HG02763 (cell line): ENCODE results near the gene MYL6B.
"Not testable (repeated sequence)": the region's sequence is repeated elsewhere in the genome, so short reads cannot be mapped to it uniquely, and the experiment has no call there.

Experiments
- ATAC-seq: cut with Tn5 transposase; IDR thresholded peaks from one replicate; pipeline ENCODE4 v1.9.1; 2021; ENCODE audit warnings: mild to moderate bottlenecking, moderate library complexity; ENCODE audit not compliant: unreplicated experiment

The MYL6B gene

DNA sequence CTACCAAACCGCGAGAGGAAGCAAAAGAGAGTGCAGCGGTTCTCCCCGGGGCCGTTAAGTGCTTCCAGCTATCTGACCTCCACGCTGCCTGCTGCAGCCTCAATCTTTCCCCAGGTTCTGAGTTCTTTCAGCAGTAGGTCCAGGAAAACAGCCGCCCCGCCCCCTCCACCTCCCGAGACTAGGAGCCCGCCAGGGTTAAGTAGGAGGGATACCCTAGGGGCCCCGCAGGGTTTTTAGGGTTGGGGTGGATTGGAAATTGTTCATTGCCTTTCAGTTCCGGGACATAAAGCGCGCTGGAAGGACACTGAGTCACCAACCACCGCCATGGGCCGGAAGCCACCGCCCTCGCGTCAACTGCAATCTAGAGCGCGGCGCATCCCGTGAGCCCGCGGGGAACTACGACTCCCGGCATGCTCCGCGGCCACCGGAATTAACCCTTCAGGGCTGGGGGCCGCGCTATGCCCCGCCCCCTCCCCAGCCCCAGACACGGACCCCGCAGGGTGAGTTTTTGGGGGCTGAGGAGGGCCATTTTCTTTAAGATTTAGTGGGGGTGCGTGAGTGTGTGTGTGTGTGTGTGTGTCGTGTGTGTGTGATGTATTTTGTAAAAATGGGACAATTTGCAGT is at the start of gene MYL6B:
MYL6B (plus strand) TSS at position 456 of the 624 bp plus-strand sequence. CDS start 1,332 bp downstream, outside the sequence.
- ATAC-seq, result peak; percentile 92

DNA sequence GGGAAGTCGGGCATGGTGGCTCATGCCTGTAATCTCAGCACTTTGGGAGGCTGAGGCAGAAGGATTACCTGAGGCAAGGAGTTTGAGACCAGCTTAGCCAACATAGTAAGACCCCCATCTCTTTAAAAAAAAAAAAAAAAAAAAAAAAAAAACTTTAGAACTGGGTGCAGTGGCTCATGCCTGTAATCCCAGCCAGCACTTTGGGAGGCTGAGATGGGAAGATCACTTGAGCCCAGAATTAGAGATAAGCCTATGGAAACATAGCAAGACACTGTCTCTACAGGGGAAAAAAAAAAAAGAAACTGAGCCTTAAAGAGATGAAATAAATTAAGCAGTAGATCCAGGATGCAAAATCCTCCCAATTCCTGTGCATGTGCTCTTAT is 49.7 kb upstream of the MYL6B start:
- ATAC-seq, result no peak

DNA sequence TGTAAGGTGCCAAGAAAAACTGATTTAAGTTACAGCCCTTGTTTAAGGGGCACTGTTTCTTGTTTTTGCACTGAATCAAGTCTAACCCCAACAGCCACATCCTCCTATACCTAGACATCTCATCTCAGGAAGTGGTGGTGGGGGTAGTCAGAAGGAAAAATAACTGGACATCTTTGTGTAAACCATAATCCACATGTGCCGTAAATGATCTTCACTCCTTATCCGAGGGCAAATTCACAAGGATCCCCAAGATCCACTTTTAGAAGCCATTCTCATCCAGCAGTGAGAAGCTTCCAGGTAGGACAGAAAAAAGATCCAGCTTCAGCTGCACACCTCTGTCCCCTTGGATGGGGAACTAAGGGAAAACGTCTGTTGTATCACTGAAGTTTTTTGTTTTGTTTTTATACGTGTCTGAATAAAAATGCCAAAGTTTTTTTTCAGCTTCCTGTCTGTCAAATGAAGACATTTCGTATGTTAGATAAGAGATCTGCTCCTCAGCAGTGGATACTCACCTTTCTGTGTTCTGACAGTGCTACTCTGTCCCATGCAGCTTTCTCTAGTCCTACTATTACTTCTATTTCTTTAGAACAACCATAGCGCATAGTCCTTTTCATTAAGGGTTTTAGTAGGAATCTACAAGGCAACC is 49.2 kb upstream of the MYL6B start:
- ATAC-seq, result no peak

DNA sequence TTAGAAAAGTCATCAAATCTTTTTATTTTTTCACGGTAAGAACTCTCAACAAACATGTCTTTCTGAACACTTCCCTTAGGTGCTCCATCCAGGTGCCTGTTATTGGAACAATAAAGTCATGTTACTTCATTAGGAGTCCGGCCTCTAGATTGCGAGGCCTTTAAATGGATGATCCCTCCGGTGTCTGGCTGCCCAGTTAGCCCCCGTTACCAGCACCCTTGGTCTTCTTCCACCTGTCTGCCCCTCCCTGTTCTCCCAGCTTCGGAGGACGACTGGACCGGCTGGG is 48.6 kb upstream of the MYL6B start:
- no peak for ATAC-seq

DNA sequence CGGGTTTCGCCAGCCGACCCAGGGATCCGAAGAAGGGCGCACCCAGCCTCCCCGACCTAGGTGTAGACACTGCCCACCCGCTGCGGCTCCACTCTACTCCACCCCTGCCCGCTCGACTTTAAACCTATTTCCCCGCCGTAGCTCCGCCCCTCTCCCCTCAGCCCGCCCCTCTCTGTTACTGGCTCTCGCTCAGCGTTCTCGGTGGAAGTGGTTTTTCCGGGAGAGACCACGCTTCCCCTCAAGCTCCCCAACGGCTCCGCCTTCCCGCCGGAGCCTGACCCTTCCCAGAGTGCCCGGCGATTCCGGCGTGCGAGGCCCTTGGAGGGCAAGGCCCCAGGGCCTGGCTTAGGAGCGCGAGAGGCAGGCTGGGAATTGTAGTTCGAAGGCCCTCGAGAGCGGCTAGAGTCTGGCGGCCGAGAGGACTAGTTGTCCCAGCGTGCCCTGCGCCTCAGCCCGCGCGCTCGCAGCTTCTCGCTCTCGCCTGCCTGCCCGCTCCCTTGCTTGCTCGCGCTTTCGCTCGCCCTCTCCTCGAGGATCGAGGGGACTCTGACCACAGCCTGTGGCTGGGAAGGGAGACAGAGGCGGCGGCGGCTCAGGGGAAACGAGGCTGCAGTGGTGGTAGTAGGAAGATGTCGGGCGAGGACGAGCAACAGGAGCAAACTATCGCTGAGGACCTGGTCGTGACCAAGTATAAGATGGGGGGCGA is 48.1 kb upstream of the MYL6B start, which contains the start of gene PA2G4:
PA2G4 (plus strand) TSS at position 451 of the 706 bp plus-strand sequence; CDS start at position 630, 179 bp downstream.
- peak; percentile 93 for ATAC-seq

DNA sequence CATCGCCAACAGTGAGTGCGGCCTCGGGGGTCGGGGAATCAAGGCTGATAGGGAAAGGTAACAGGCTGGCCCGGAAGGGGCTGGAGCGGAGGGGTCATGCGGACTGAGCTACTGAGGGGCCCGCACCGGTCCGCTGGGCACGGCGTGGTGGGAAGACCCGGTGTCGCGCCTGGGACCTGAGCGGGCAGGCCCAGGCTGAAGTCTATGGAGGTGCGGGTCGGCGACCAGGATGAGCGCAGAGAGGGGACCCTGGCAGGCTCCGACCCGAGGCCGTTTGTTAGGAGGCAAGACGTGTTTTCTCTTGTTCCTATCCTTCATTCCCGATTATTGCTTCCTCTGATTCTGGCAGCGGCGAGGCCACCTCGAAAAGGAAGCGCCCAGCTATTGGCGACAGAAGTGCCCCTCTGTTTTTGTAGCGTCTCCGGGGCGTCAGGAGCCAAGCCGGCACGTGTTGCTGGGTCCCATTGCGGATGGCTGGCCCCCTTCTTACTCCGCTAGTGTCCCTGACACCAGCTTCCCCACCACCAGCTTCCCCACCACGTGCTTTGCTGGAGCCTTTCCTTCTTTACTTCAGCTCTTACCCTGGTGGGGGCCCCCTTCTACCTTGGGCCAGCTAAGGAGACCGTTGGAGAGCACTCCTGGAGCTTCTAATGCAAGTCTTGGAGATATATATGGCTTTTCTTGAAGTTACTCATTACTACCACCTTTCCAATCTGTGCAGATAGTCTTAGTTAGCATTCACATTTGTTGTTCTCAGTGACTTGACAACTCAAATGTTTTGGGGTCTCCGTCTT is 47.4 kb upstream of the MYL6B start:
- ATAC-seq, result peak; percentile 8

DNA sequence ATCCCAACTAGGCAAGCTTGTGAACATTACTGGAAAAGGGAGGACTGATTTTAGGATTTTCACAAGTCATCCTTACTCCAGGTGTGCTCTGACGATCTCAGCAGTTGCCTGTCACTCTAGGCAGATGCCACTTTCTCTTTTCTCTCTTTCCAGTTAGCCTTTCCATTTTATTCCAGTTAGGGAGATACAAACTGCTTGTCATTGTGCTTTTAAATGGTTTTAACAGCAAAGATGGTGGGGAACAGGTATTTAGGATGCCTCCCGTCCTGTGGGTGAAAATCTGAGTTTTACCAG is 46.8 kb upstream of the MYL6B start:
- no peak for ATAC-seq

DNA sequence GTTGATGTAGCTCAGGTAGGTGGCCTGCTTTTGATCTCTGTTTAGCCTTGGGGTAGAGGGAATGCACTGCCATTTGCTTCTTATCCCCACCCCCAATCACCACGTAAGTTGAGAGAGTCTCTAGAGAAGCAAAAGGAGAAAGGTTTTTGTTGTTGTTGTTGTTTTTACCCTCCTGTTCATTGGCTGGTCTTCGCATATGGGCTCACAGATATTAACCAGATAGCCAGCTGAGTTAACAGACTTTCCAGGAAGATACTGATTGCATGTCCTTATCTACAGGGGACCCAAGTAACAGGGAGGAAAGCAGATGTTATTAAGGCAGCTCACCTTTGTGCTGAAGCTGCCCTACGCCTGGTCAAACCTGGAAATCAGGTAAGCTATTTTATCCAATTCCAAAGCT is 45.1 kb upstream of the MYL6B start:
- ATAC-seq, result no peak

DNA sequence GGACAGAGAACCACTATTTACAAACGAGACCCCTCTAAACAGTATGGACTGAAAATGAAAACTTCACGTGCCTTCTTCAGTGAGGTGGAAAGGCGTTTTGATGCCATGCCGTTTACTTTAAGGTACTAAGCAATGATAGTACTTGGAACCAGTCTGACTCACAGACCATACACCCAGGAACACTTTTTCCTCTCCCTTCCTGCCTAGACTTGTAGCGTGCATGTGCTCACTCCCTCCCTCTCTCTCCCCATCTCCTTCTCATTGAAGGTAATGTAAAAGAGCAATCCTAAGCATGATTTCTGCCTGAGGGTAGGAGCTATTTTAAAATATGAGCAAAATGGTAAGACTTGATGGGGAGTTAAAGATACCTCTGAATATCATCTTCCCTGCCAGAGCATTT is 41.8 kb upstream of the MYL6B start:
- no peak for ATAC-seq

DNA sequence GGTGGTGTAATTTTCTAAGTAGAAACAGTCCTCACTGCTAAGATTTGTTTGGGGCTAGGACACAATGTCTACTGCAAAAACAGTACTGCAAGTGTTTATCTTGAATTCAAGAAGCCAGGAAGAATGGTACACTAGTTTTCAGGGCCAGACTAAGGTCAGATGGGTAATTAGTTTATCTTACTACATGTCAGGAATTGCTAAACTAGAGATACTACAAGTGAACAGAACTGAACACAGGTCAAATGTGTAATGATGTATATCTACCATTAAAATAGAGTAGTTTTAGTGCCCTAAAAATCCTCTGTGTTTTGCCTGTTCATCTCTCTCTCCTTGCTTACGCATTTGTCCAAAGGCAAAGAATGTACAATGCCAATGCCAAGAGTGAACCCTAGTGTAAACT is 38.3 kb upstream of the MYL6B start:
- ATAC-seq, result no peak

DNA sequence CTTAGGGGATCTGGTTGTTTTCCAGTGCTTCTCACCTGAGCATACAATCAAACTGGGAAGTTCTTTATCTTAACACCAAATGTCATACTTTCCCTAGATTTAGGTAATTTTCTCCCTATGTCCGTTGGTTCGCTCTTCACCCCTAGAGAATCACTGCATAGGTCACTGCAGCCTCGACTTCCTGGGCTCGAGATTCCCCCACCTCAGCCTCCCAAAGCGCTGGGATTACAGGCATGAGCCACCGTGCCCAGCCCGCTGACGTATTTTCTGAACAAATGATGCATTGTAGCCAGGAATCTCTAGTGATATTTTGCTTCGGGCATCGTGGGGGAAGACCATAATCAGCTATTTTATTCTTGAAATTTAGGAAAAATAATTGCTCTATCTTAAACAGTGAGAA is 37.1 kb upstream of the MYL6B start:
- no peak for ATAC-seq

DNA sequence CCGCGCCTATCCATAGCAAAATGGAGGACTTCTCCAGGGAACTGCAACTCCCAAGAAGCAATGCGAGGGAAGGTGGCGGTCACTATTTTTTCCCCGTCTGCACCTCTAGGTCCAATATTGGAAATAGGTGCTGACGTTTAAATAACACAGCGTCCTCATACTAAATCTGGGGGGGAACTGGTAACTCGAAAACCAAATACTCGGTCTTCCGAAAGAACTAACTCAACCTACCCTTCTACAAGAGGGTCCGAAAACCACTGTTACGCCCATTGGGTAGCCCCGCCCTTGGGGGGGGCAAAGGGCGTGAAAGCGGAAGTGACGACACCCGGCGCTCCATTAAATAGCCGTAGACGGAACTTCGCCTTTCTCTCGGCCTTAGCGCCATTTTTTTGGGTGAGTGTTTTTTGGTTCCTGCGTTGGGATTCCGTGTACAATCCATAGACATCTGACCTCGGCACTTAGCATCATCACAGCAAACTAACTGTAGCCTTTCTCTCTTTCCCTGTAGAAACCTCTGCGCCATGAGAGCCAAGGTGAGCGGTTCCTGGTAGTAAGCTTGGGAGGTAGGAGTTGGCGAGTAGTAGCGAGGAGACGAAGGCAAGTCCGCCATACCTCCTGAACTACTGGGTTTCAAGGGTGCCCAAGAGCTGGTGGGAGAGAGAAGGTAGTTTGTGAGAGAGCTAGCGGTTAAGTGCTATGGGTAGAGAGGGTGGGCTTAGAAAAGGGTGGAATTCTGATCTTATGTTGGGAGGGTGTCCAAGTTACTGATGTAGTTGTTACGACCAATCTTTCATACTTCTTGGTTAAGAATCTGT is 35.9 kb upstream of the MYL6B start, which contains the start of gene RPL41:
RPL41 (plus strand) TSS at position 367 of the 815 bp plus-strand sequence.
- ATAC-seq, result peak; percentile 48

DNA sequence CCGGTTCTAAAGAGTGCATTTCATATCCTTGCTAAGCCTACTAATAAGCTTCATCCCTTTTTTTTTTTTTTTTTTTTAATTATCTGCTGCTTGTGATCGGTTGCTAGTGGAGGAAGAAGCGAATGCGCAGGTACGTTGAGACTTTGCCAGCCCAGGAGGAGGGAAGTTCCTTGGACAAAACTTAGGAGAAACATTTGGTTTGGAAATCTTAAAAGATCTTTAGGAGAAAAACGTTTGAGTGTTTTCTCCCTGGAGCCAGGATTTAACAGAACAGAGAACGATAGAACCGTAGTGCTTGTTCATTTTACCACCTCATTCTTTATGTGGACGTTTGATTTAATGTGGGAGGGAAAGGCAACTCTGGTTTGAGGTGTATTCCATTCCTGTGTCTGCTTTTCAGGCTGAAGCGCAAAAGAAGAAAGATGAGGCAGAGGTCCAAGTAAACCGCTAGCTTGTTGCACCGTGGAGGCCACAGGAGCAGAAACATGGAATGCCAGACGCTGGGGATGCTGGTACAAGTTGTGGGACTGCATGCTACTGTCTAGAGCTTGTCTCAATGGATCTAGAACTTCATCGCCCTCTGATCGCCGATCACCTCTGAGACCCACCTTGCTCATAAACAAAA is 35.2 kb upstream of the MYL6B start:
- not testable (repeated sequence) for ATAC-seq

DNA sequence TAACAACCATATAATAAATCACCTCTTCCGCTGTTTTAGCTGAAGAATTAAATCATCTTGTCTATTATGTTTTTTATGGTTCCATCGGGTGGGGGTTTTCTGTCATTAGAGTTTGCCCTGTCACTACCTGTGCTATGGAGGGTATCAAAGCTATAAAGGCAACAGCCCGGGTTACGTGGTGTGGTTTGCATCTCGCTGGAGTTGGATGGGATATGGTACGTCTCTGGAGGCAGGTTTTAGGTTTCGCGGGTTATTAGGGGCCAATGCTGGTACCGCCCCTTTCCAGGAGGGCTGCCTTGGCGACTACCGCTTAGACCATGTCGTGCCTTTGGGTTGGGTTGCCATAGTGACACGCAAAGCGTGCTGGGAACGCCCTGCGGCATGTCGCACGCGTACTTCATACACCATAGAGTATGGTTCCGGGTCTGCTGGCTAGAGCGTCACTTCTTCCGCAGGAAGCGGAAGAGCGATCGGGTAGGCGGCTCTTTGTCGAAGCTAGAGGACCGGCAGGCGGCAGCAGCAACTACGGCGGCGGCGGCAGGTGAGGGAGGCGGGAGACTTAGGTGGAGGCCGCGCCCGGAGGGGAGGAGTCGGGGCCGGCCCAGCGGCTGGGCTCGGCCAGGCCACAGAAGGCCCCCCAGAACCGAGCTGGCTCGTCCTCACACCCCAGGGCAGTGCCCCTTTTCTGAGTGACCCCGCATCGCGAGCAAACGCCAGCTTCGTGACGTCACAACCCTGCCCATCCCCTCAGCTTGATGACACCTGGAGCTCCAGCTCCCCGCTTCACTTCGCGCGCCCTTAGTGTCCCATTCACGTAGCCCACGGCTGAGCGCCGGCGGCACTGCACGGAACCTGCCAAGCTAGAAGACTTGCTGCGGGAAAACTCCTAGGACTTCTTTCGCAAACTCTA is 34.4 kb upstream of the MYL6B start, which contains the start of gene ZC3H10:
ZC3H10 (plus strand) TSS at position 489 of the 910 bp plus-strand sequence. CDS start 2,297 bp downstream, outside the sequence.
- ATAC-seq, result peak; percentile 75

DNA sequence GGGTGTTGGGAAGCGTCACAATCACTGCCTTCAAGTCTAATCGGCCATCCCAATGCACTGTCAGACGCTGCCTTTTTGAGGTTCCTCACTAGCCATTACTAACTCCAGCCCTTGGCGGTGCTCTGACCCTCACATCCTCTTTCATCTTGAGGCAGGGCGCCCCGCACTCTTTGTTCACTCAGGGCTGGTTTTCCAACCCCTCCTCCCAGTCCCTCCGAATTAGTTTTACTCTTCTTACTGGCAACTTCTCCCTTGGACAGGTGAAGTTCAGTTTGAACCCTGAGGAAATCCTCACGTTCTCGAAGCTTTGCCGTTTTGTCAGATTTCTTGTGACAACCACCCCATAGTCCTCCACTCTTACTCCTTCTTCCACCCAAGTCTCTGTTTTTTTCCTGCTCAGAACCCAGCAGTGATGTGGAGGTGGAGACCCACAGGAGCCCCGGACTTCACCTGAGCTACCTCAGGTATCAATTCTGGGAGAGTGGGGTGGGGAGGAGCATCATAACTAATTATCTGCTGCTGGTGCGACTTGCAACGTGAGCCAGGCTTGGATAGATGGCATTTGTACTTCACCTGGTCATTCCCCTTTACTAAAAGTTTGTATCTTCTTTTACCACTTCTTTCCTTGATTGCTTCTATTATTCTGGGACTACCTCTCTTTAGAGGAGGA is 33.6 kb upstream of the MYL6B start:
- ATAC-seq, result no peak

DNA sequence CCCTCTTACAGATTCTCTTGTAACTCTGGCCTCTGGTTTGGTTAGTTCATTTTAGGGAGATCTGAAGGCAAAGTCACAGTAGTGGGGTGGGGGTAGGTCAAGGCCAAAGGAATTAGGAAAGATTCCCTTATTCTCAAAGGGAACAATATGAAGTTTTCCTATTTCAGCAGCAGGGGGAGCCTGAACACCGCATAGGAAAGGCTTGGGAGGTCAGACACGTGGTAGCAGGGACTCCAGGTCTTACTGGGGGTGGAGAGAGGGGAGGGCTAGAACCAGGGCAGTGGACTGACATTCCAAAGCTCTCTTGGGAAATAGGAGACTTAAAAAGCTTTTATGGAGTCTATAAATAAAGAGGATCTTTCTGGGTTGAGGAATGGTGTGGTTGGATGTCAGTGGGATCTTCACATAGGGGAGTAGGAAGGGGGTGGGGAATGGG is 33.0 kb upstream of the MYL6B start:
- ATAC-seq, result no peak

DNA sequence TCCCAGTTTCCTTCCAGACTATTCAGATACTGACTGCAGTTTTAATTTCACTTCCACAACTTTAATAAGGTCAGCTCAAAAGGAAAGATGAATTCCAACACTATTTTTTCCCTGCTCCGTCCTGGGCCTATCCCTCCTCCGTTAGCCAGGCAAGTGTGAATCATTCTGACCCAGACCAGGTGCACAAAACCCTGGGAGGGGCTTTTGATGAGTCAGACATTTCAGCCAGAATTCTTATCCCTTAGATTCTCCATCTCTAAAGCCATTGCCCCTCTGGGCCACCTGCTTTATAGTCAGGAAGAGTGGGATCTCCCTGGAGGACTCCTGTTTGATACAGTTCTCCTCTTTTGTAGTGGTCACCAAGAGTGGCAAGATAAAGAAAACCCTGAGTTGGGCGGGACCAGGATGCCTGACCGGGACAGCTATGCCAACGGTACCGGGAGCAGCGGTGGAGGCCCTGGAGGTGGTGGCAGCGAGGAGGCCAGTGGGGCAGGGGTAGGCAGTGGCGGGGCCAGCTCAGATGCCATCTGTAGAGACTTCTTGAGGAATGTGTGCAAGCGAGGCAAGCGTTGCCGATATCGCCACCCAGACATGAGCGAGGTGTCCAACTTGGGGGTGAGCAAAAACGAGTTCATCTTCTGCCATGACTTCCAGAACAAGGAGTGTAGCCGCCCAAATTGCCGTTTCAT is 32.1 kb upstream of the MYL6B start:
- ATAC-seq, result no peak
